HG03342 (cell line): ENCODE measurements around the gene ZDHHC12.

Source experiments
- ATAC-seq: cut with Tn5 transposase; IDR thresholded peaks from one replicate; pipeline ENCODE4 v1.9.1; 2021; ENCODE audit warnings: mild to moderate bottlenecking, moderate library complexity; ENCODE audit not compliant: unreplicated experiment

ZDHHC12 gene, protein sequence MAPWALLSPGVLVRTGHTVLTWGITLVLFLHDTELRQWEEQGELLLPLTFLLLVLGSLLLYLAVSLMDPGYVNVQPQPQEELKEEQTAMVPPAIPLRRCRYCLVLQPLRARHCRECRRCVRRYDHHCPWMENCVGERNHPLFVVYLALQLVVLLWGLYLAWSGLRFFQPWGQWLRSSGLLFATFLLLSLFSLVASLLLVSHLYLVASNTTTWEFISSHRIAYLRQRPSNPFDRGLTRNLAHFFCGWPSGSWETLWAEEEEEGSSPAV

DNA sequence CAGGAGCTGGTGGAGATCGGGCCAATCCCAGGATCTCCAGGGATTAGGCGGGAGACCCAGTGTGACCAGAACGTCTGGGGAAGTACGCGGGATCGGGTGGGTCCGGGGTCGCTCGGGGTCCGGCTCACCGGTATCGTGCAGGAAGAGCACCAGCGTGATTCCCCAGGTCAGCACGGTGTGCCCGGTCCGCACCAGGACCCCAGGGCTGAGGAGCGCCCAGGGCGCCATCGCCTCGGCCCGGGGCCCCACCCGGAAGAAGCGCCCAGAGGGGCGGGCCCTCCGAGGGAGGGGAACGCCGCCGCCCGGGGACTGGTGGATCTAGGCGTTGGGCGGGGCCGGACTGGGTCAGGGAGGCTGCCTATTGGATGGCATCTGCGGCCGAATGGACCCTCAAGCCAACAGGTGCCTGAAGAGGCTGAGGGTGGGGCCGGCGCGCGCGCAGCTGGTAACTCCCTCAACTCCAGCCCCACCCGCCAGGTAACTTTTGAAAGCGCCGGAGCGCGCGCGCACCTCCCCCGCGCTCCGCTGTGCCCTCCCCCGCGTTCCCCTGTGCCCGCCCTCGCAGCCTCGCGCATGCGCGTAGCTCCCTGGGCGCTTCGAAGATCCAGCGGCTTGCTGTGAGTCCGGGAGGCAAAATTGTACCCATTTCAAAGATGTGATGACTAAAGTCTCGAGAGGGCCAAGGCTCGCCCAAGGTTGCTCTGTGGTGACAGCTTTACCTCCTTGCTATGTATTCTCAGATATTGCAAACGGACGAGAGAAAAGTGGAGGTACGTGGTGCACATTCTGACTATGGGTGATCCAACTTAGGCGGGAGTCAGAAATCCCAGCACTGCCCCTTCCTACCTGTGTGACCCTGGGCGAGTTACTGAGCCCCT lies at the start of gene ZDHHC12:
ZDHHC12 (minus strand) TSS at position 262 of the 878 bp plus-strand sequence; CDS start at position 228, 34 bp downstream.
- peak; percentile 95 for ATAC-seq

DNA sequence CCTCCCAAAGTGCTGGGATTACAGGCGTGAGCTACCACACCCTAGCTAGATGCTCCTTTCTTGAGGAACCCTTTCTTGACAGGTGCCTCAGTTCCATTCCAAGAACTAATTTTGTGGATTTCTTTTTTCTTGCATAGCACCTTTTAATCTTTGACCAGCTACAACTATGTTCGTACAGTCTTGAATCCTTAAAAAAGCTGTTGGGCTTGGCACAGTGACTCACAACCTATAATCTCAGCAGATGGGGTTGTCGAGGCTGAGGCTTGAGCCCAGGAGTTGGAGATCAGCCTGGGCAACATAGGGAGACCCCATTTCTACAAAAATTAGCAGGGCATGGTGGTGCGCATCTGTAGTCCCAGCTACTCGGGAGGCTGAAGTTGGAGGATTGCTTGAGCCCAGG lies 49.1 kb upstream of the ZDHHC12 start:
- ATAC-seq: no peak

DNA sequence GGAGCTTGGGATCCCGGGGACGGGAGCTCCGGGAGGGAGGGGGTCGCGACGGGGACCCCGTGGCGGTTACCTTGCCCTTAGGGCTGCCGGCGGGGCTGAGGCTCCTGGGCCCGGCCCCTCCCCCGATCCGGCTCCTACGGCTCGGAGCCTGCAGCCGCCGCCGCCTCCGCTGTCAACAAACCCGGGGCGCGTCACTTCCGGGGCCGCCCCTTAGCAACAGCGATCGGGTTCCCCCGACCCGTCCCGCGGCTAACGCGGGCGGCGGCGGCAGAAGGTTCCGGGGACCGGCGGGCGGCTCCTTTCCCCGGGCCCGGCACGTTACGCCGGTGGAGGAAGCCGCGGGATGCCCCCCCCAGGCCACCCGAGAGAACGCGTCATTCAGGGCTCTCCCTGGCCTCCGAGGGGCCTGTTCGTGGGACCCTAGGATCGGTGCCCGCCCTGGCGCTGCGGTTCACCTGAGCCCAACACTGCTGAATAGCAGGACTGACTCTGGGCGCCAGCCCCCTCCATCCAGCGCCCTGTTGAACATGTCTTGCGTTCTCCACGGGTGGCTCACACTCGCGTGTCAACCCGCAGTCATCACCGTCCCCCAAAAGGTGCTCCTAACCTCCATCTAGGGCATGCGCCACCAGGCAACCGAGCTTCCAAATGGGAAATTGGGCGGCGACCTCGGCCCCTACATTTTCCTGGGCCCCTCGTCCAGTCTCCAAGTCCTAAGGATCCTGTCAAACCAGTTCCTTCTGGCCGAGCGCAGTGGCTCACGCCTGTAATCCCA lies 48.0 kb upstream of the ZDHHC12 start, which contains the start of gene ZER1:
ZER1 (minus strand) TSS at position 183 of the 775 bp plus-strand sequence. CDS start 16,362 bp downstream, outside the sequence.
- ATAC-seq: peak; percentile 89

DNA sequence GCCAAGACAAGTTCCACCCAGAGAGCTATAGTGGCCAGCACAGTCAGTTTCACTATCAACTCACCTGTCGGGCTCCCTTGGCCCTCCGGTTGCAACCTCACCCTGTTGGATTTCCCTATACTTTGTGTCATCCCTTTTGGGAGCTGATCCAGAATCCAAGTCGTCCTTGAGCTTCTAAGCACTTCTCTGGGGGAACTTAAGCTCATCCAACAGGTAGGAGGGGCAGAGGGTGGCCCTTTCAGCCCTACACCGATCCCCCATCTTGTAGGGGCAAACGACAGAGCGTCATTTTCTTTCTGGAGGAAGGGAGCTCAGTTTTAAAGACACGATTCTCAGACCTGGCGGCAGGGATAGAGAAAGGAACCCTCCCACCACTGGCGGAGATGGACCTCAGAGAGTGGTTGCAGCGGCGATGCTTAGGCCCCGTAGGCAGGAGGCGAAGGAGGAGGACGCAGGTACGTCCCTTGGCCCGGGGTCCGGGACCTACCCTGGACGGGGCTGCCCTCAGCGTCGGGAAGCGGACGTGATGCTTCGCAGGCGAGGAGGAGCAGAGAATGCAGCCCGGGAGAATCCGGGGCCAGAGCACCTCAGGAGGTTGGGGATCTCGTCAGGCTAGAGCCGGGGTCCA lies 47.3 kb upstream of the ZDHHC12 start:
- peak; percentile 10 for ATAC-seq

DNA sequence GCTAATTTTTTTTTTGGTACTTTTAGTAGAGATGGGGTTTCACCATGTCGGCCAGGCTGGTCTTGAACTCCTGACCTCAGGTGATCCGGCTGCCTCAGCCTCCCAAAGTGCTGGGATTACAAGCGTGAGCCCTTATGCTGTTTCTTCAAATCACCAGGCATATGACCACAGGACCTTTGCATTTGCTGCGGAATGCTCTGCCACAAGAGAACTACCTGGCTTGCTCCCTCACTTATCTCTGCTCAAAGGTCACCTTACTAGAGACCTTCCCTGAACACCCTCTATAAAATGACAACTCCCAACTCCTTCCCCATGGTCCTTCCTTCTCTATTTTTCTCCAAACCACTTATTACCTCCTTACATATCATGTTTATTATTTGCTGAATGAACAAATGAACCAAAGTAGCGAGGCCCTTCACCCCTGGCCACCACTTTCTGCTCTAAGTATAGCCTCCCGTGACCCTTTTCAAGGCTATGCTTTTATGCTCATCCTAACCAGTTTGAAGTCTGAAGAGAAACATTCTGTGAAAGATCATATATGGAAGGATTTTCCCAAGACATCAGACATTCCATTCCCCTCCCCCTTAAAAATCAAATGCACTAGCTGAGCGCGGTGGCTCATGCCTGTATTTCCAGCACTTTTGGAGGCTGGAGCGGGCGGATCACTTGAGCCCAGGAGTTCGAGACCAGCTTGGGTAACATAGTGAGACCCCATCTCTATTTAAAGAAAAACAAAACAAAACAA lies 46.5 kb upstream of the ZDHHC12 start:
- ATAC-seq: no peak

DNA sequence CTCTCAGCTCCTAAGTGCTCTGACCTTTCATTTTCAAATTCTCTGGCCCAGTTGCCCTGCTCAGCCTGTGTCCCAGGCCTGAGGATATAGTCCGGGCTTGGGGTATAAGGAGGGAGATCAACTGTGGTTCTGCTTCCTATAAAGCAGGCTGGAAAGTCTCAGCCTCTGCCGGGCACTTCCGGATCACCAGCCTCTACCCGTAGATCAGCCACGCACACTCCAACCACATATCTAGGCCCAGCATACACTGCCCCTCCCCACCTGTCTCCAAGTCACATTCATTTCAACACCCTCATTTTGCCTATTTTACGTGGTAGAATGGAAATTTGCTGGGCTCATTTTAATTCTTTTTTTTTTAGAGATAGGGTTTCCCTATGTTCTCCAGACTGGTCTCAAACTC lies 44.7 kb upstream of the ZDHHC12 start:
- no peak for ATAC-seq

DNA sequence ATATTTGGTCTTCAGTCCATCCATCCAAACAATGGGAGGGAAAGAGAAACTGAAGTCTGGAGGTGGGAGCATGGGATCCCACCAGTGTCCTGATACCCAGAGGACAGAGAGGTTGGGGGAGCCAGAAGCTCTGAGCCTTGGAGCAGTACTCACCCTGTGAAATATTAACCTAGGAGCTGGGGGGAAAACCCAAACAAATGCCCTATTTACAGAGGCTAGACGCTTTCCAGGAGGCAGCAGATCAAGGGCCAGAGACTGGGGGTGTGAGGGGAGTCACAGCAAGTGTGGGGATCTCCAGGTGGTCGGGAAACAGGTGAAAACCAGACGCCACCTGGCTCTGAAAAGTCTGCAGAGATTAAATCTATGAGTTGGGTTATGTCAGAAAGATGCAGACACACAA lies 41.6 kb upstream of the ZDHHC12 start:
- ATAC-seq: no peak

DNA sequence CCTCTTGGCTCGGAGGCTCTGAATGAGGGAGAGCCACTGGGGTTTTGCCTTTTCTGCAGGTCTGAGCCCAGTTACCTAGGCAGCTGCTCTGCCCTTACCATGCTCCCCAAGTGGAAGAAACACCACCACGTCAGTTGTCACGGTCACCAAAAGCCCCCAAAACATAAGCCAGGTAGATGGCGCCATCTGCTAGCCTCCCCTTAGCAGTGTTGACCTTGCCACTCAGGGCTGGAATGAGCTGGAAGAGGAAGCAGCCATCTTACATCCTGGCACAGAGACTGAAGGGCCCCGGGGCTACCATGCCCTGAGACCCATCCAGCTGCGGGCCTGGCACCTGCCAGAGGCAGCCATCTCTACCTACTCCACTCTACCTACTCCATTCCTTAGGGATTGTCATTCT lies 40.4 kb upstream of the ZDHHC12 start:
- ATAC-seq: no peak

DNA sequence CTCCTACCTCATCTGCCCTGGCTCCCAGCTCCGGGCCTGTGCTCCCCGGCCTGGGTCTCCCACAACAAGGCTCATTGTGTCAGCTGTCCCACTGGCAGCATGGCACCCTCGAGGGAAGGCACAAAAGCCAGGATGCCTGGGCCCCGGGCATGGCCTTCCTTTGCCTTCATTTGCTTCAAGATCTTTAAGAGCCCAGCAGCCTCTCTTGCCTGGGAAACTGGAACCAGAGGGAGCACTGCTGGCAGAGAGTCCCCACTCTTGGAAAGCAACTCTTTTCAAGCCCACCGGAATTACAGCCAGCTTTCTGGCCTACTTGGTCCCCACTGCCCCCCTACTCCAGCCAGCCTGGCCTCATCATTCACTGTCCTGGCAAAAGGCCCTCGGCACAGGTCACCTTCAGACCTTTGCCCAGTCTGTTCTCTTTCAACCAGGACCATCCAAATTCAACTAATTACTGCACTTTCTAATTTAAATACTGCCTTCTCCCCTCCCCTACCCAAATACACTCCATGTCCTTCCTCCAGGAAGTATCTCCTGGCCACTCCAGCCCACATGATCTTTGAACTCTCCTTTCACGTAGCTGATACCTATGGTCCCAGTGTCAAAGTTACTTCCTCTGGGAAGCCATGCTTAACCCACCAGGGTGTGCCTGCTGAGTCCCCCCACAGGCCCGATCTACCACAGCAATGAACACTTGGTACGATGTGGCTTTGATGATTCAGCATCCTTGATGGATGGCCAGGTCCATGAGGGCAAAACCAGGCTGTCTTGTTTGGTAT lies 38.9 kb upstream of the ZDHHC12 start:
- no peak for ATAC-seq

DNA sequence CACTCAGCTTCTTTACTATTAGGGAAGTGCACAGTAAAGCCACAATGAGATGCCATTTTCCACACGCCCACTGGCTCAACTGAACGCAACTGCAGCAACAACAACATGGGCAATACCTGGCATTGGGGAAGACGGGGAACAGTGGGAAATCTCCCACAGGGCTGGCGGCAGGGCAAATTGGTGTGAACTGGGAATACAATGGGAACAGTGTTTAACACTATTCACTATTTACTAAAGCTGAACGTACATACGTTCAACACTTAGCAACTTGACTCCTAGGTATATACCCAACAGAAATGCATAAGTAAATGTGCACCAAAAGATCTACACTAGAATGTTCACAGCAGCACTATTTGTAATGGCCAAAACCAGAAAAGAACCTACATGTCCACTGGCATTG lies 33.7 kb upstream of the ZDHHC12 start:
- ATAC-seq: no peak

DNA sequence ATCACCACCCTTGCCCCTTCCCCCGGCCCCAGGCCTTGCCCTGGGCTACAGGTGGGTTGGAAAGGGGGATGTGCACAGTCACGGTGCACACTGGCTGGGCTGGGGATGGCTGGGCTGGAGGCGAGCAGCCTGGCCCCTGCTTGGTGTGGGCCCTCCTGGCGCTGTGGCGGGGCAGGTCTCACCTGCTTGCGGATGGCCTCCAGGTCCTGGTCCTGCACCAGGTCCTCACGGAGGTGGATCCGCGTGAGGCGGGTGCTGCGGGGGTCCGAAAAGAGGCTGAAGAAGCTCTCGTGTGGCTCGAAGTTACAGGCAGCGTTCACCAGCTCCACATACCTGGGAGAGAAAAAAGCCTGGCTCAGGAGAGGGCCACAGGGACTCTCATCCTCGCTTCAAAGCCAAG lies 29.7 kb upstream of the ZDHHC12 start:
- no peak for ATAC-seq

DNA sequence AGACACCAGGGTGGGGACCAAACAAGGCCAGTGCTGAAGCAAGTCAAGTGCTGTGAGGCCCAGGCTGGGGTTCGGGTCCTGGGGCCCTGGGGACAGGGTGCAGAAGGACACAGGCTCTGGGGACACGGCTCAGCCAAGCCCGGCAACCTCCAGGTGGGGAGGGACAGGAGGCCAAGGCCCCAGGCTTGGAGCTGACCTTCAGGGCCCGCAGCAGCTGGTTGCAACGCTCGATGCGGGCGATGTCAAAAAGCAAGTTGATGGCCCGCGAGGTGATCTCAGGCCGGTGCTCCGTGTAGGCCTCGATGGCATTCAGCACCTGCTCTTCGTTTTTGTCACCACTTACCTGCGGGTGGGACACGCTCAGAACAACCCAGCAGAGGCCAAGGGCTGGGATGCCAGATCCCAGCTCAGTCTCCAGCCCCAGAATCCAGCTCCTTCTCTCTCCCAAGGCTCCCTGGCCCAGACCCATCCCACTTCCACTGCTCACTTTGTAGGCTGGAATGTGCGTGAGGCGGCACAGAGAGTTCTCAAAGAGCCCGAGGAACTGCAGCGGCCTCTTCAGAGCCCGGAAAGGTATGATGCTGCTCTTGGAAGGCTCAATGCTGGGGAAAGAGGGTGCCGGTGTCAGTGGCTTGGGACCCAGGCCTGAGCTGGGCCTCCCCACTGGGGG lies 27.1 kb upstream of the ZDHHC12 start:
- no peak for ATAC-seq

DNA sequence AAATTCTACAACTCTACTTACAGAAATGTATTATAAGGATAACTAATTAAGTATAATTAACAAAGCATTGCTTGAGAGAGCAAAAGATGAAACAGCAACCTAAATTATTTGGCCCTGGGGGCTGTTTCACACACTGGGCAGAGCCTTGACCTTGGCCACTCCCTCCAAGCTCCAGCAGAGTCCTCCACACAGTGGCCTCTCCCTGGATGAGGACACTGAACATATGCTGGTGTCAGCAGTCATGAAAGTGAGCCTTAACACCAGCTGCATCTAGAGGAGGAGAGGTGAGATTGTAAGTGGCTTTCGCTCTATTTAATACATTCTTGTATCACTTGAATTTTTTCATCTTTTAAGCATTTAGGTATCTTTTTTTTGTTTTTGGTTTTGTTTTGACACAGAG lies 23.3 kb upstream of the ZDHHC12 start:
- ATAC-seq: no peak

DNA sequence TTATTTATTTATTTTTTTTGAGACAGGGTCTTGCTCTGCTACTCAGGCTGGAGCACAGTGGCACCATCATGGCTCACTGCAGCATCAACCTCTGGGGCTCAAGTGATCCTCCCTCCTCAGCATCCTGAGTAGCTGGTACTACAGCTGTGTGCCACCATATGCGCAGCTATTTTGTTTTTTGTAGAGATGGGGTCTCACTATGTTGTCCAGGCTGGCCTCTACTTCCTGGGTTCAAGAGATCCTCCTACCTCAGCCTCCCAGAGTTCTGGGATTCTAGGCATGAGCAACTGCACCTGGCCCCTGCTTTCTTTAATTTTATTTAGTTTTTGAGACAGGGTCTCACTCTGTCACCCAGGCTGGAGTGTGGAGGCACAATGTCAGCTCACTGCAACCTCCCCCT lies 19.5 kb upstream of the ZDHHC12 start:
- ATAC-seq: no peak

DNA sequence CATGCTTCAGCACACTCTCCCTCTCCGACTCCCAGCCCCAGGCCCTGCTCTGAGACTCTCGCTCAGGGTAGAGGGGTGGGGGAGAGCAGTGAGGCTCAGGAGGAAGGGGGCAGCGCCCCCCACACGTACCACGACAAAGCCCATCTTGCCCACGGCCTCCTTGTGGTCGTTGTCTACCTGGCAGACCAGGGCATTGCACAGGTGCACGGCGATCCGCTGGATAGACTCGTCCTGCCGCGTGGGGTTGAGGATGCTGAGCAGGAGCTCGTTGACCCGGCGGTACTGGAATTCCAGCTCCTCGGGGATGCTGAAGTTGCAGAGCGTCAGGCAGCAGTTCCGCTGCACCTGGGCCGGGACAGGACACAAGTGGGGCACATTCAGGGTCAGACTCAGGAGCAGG lies 18.5 kb upstream of the ZDHHC12 start:
- ATAC-seq: no peak

DNA sequence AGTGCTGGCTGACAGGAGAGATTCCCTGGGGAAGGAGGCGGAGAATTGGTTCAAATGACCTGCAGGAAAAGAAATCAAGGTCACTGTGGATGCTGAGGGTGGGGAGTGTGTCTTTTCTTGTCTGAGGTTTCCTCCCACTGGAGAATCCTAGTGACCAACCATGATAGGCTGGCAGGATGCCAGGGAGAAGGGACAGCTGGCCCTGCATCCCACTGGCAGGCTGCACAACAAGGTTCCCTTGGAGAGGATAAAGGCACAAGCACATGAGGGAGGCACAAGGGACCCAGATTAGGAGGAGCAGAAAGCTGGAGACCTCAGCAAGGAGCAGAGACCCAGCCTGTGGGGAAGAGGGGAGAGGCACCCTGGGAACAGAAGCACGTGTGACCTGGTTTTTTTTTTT lies 11.4 kb upstream of the ZDHHC12 start:
- ATAC-seq: no peak

DNA sequence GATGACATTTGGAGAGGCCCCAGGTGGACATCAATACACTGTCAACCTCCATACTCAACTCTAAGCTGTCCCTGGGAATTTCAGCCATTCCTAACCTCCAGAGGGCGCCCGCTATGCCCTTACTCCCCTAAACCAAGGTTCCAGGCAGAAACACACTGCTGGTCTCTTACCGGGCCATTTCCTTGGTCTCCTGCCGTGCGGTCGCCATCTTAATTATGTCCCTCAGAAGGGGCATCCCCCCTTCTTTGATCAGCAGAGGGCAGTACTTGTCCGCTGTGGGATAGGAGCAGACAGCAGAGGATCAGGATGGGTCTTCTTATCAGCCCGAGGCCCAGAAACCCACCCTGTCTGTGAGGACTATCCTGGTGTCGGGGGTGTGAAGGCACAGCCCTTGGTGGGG lies 9.3 kb upstream of the ZDHHC12 start:
- ATAC-seq: no peak

DNA sequence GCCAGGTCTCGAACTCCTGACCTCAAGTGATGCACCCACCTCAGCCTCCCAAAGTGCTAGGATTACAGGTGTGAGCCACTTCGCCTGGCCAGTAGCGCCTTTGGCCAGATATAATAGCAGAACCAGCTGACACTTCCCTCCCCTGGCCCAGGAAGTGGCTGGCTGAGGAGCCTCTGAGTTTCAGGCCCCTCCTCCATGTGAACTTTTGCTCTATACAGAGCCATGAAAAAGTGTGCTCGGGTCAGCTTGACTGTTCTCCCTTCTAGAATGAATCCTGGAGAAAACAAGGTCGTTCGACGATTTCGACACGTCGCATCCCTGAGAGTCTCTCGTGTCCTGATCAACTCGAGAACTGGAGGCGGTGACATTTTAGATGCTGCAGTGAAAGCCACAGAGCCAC lies 8.6 kb upstream of the ZDHHC12 start:
- no peak for ATAC-seq

DNA sequence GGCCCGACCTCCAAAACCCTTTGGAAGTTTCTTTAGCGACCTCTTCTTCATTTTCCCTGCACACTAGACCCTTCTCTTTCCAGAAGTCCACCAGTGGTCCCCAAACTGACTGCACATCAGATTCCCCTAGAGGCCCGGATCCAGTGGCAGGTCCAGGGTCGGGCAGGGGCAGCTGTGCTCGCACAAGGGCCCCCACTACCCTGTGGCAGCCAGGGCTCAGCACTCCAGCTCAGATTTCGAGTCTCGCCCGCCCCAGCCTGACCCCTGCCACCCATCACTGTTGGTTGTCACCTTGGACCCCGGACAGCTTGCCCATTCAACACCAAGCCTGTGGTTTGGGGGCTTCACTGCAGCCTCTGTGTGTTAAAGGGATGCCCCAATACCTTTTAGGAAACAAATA lies 7.8 kb upstream of the ZDHHC12 start:
- no peak for ATAC-seq
